GM12878 (cell line): ENCODE results near the gene CACNA2D4. TPM values are rescaled to one million over a fixed set of nuclear protein-coding genes. Genes with fewer than 3 reads are reported as not detected.
A peak's percentile ranks its signal among the peaks of the same experiment; 100 is the strongest.

Experiments used
- ATAC-seq: fragments of 200-7000 bp; cut with Tn5 transposase; 3 replicates; pipeline ENCODE4 v1.9.1; 2020; ENCODE audit warnings: mild to moderate bottlenecking, moderate library complexity
- BruUV-seq: library from RNA; stranded (reverse); fragments of 400-500 nt; replicated peaks from 2 replicates; lab custom pipeline; 2021; lab: Mats Ljungman, UMichigan
- CTCF ChIA-PET: fragments of 300-600 bp; sonication (Branson Sonifier 250); formaldehyde crosslinking; extraction: SDS; loops from one replicate; lab custom pipeline; 2021; ENCODE audit warnings: inconsistent platforms; lab: Yijun Ruan, JAX
- POLR2A ChIA-PET: fragments of 350-600 bp; formaldehyde crosslinking; extraction: SDS; loops from one replicate; lab custom pipeline; 2021; ENCODE audit warnings: inconsistent platforms; lab: Charles Lee
- RAD21 ChIA-PET: fragments of 300-600 bp; sonication (Branson Sonifier 250); formaldehyde crosslinking; loops from one replicate; lab custom pipeline; 2023; ENCODE audit warnings: antibody characterized with exemption; ENCODE audit not compliant: unreplicated experiment; lab: Charles Lee
- SMC1A ChIA-PET: fragments of 300-600 bp; sonication (Branson Sonifier 250); formaldehyde crosslinking; loops from one replicate; lab custom pipeline; 2023; ENCODE audit not compliant: unreplicated experiment, uncharacterized antibody; lab: Charles Lee
- DNase-seq: peaks from one replicate; pipeline ENCODE4 v3.0.0-alpha.2; 2011; ENCODE audit warnings: low read depth, low spot score
- FAIRE-seq: peaks from 3 replicates; lab custom pipeline; 2011; peaks lifted over from hg19 to GRCh38; lab: Jason Lieb, UNC
- H2AFZ ChIP-seq: 2 replicates; pipeline ENCODE4 v1.6.0; 2011; ENCODE audit warnings: low read depth, low read length, control low read depth; ENCODE audit not compliant: control insufficient read depth
- H3K27ac ChIP-seq: 2 replicates; pipeline ENCODE4 v1.5.1; 2011; ENCODE audit warnings: control low read depth; ENCODE audit not compliant: control insufficient read depth, insufficient read depth
- H3K27me3 ChIP-seq, 2 experiments: replicated peaks in 1 of 2; 2 replicates each; pipeline versions ENCODE4 v1.6.0 to v1.6.1; 2011; ENCODE audit warnings: low read length in 1 of 2; ENCODE audit not compliant: control insufficient read depth in 2 of 2, insufficient read depth in 2 of 2
- H3K36me3 ChIP-seq, 2 experiments: 2 replicates each; pipeline ENCODE4 v1.5.1; 2011; ENCODE audit warnings: low read length in 1 of 2; ENCODE audit not compliant: control insufficient read depth in 2 of 2, insufficient read depth in 2 of 2
- H3K4me1 ChIP-seq: 2 replicates; pipeline ENCODE4 v1.6.1; 2011; ENCODE audit warnings: mild to moderate bottlenecking, low read length, moderate library complexity, mixed read lengths; ENCODE audit not compliant: control insufficient read depth, insufficient read depth
- H3K4me2 ChIP-seq: 2 replicates; pipeline ENCODE4 v1.6.0; 2011; ENCODE audit warnings: control low read depth; ENCODE audit not compliant: control insufficient read depth, insufficient read depth
- H3K4me3 ChIP-seq: fragments of 200-600 bp; sonication (generic); 2 replicates; pipeline ENCODE4 v1.5.1; 2016
- H3K79me2 ChIP-seq: 2 replicates; pipeline ENCODE4 v1.6.0; 2011; ENCODE audit warnings: low read length; ENCODE audit not compliant: control insufficient read depth, insufficient read depth
- H3K9ac ChIP-seq: 2 replicates; pipeline ENCODE4 v1.8.0; 2011; ENCODE audit warnings: low read length, control low read depth, mixed read lengths; ENCODE audit not compliant: control insufficient read depth, insufficient read depth
- H3K9me3 ChIP-seq: replicated peaks from 3 replicates; pipeline ENCODE4 v1.5.1; 2011; ENCODE audit warnings: mild to moderate bottlenecking, low read length; ENCODE audit not compliant: control insufficient read depth, insufficient read depth
- H4K20me1 ChIP-seq: 2 replicates; pipeline ENCODE4 v1.6.0; 2011; ENCODE audit not compliant: control insufficient read depth, insufficient read depth
- BRCA1 ChIP-seq: IDR thresholded peaks from 2 replicates; pipeline ENCODE4 v1.6.1; 2011; ENCODE audit warnings: low read depth, low read length, improper control_type of control experiment
- PAX5 ChIP-seq: IDR thresholded peaks from 2 replicates; pipeline ENCODE4 v1.6.1; 2011; ENCODE audit warnings: low read depth, low read length, borderline replicate concordance
- TCF3 ChIP-seq: IDR thresholded peaks from 2 replicates; pipeline ENCODE4 v1.6.1; 2012; ENCODE audit warnings: low read depth, mild to moderate bottlenecking, low read length, borderline replicate concordance; ENCODE audit not compliant: insufficient read depth
- WGBS: methylation state at CpG from one replicate; pipeline ENCODE4 v1.1.6; 2016; ENCODE audit warnings: low lambda C conversion rate; ENCODE audit not compliant: insufficient replicate concordance, insufficient coverage; ENCODE audit errors: missing lambda C conversion rate; 5-methylcytosine and 5-hydroxymethylcytosine counted together
- in situ Hi-C: fragments of 300-500 bp; cut with MboI; formaldehyde crosslinking; loops from 9 replicates; pipeline ENCODE4 v1.14.3; 2018; ENCODE audit warnings: mixed read lengths
- intact Hi-C: fragments of 100-400 bp; cut with micrococcal nuclease; formaldehyde crosslinking; loops from one replicate; pipeline ENCODE4 v1.14.2; 2022; ENCODE audit not compliant: unreplicated experiment
- polyA plus RNA-seq, 11 experiments: library from polyadenylated mRNA; depleted of rRNA in 4 of 11; unstranded in 6 of 11; stranded (reverse) in 5 of 11; fragments of >200 nt; fragmentation: Nextera tagmentation in 4 of 11; fragmentation: Illumina TruSeq in 1 of 11; extraction: Ambion mirVana in 4 of 11; extraction: Trizol in 1 of 11; gene quantifications; 1 replicate in 1 of 11; 2 replicates in 10 of 11; pipeline versions ENCODE4 v1.2.1 to v1.2.3, GENCODE V29; 2011 to 2016; ENCODE audit warnings: inconsistent platforms in 2 of 11, missing spikeins in 2 of 11, low read depth in 1 of 11
- total RNA-seq, 4 experiments: library from RNA; depleted of rRNA in 3 of 4; stranded (reverse); fragments of >200 nt in 3 of 4; fragmentation: Illumina TruSeq in 1 of 4; extraction: Trizol in 1 of 4; gene quantifications; 2 replicates each; pipeline versions ENCODE4 v1.2.1 to v1.2.3, GENCODE V29; 2013 to 2021
- TF ChIP-seq, protein P1 (sequence below): IDR thresholded peaks from 2 replicates; pipeline ENCODE4 v1.6.1; 2011; ENCODE audit warnings: mild to moderate bottlenecking, low read depth, low read length, moderate library complexity; ENCODE audit not compliant: insufficient replicate concordance
- TF ChIP-seq, protein P2 (sequence below): IDR thresholded peaks from 2 replicates; pipeline ENCODE4 v1.6.1; 2011; ENCODE audit warnings: borderline replicate concordance, low read depth, mild to moderate bottlenecking, moderate library complexity, low read length; ENCODE audit not compliant: insufficient read depth, poor library complexity, severe bottlenecking

Gene CACNA2D4
- total and polyA plus RNA-seq, 10 of the 15 experiments (the other 5 are each of a cell fraction or from before 2014, with no cell fraction given), result 0.03 to 1.0 (median 0.65) TPM

DNA sequence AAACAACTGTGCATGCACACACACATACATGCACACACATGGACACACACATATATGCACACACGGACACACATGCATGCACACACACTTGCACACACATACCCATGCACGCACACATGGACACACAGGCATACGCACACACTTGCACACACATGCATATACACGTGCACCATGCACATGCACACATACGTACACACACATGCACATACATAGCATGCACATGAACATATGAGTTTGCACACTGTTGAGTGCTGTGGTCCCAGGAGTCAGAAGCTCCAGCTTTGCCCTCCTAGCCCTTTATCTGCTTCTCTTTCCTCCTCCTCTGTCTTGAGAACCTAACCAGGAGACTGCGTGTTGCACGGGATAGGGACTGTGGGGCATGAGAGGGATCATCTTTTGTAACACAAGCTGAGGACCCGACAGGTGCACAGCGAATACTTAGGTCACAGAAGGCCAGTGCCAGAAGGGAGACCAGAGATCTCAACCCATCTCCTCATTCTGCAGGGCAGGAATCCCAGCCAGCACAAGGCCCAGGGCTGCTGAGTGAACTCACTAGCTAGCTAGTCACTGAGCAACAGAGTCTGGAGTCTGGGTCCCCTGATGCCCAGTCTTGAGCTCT, 101.6 kb downstream of the CACNA2D4 start:
- H3K4me2 ChIP-seq, result no peak overlapping the region
- H3K27ac ChIP-seq, result no peak overlapping the region
- FAIRE-seq, result no peak
- H3K36me3 ChIP-seq, result no peaks in the 10 kb centered on the region
- no peaks in the 10 kb centered on the region for H3K9me3 ChIP-seq
- TF ChIP-seq PAX5, result no peak
- TF ChIP-seq, protein P1, sequence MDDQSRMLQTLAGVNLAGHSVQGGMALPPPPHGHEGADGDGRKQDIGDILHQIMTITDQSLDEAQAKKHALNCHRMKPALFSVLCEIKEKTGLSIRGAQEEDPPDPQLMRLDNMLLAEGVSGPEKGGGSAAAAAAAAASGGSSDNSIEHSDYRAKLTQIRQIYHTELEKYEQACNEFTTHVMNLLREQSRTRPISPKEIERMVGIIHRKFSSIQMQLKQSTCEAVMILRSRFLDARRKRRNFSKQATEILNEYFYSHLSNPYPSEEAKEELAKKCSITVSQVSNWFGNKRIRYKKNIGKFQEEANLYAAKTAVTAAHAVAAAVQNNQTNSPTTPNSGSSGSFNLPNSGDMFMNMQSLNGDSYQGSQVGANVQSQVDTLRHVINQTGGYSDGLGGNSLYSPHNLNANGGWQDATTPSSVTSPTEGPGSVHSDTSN, result peak; percentile 21
- peak; percentile 37; the same call in 1 of the 2 replicates for TF ChIP-seq TCF3
- TF ChIP-seq, protein P2, sequence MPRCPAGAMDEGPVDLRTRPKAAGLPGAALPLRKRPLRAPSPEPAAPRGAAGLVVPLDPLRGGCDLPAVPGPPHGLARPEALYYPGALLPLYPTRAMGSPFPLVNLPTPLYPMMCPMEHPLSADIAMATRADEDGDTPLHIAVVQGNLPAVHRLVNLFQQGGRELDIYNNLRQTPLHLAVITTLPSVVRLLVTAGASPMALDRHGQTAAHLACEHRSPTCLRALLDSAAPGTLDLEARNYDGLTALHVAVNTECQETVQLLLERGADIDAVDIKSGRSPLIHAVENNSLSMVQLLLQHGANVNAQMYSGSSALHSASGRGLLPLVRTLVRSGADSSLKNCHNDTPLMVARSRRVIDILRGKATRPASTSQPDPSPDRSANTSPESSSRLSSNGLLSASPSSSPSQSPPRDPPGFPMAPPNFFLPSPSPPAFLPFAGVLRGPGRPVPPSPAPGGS, result peak; percentile 98
- TF ChIP-seq BRCA1, result no peak
- H3K27me3 ChIP-seq, result peaks cover 10 to 11% of the 10 kb centered on the region in 2 experiments; a peak in 3 of 4 replicates
- no peak overlapping the region for H3K4me3 ChIP-seq
- no peak overlapping the region for H3K9ac ChIP-seq
- CTCF ChIA-PET, result interaction anchor here (1.0 kb wide), 1 partner anchor 123 kb away, joined by 5 read pairs; no protein-coding TSS in a partner anchor
- intact Hi-C loops, result no loop called here
- no peaks in the 10 kb centered on the region for H3K79me2 ChIP-seq
- SMC1A ChIA-PET, result no interaction called here
- H3K4me1 ChIP-seq, result no peaks in the 10 kb centered on the region
- BruUV-seq, result no TSS peak
- RAD21 ChIA-PET, result no interaction called here
- no peak overlapping the region for H2AFZ ChIP-seq
- H4K20me1 ChIP-seq, result no peaks in the 10 kb centered on the region
- DNase-seq, result no peak
- POLR2A ChIA-PET, result no interaction called here
- 62% methylated on average over 9 of the region's 9 CpGs for WGBS
- ATAC-seq, result no peak
- in situ Hi-C loops, result no loop called here
